ENCODE results near the gene MRPS9.

MRPS9 gene

DNA sequence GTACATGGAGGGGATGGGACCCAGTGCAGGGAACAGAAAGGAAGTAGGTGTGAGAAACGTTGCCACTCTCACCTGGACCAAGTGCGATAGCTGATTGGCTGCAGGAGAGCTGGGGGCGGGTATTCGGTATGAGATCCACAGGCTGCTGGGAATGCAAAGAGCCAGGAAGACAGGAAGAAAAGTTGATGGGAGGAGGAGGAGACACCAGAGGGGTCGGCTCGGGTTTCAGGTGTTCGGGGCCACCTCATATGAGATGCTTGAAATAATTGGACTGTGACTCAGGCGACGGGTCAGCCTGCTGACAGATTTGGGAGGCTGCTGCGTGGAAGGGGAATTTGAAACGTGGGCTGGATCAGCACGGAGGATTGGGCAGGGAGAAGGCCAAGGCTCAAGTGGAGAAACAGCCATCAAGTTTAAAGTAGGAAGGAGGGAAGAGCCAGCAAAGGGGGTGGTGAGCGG, 65.1 kb downstream of the MRPS9 start:
- H3K36me3 ChIP-seq (ENCODE audit: control insufficient read depth, insufficient read depth, low read length) = peaks cover 25% of the 10 kb centered on the region
- H3K4me3 ChIP-seq (ENCODE audit: low read depth, low read length) = peak overlapping the region; percentile 43
- peak overlapping the region; percentile 59 for H3K9ac ChIP-seq (ENCODE audit: low read length)
- H3K4me1 ChIP-seq (ENCODE audit: control insufficient read depth, insufficient read depth, low read length) = peaks cover 30% of the 10 kb centered on the region
- no peaks in the 10 kb centered on the region for H3K27me3 ChIP-seq (ENCODE audit: control insufficient read depth, insufficient read depth, low read length)
- H3K27ac ChIP-seq (ENCODE audit: low read depth, low read length) = peak overlapping the region; percentile 32; the same call in 1 of the 2 replicates
- H3K9me3 ChIP-seq (ENCODE audit: control insufficient read depth, insufficient read depth, low read depth, low read length) = no peaks in the 10 kb centered on the region

GRCh38 chr2:105103481-105103880, 65.6 kb downstream of the MRPS9 start:
- Histone ChIP-seq H3K4me3 (ENCODE audit: low read depth, low read length) (peak overlapping the region; percentile 43), H3K27me3 (ENCODE audit: control insufficient read depth, insufficient read depth, low read length) (no peaks in the 10 kb centered on the region), H3K36me3 (ENCODE audit: control insufficient read depth, insufficient read depth, low read length) (peaks cover 20% of the 10 kb centered on the region), H3K9me3 (ENCODE audit: control insufficient read depth, insufficient read depth, low read depth, low read length) (no peaks in the 10 kb centered on the region), H3K9ac (ENCODE audit: low read length) (peak overlapping the region; percentile 59), H3K27ac (ENCODE audit: low read depth, low read length) (peak overlapping the region; percentile 32; the same call in 1 of the 2 replicates), H3K4me1 (ENCODE audit: control insufficient read depth, insufficient read depth, low read length) (peaks cover 30% of the 10 kb centered on the region)

- Histone ChIP-seq H3K36me3 (ENCODE audit: control insufficient read depth, insufficient read depth, low read length) (peaks cover 13% of the 10 kb centered on the region), H3K27me3 (ENCODE audit: control insufficient read depth, insufficient read depth, low read length) (no peaks in the 10 kb centered on the region), H3K9me3 (ENCODE audit: control insufficient read depth, insufficient read depth, low read depth, low read length) (no peaks in the 10 kb centered on the region), H3K27ac (ENCODE audit: low read depth, low read length) (no peak overlapping the region), H3K9ac (ENCODE audit: low read length) (no peak overlapping the region), H3K4me1 (ENCODE audit: control insufficient read depth, insufficient read depth, low read length) (peaks cover 38% of the 10 kb centered on the region), H3K4me3 (ENCODE audit: low read depth, low read length) (no peak overlapping the region)
Observed at GRCh38 chr2:105104208-105104731, 66.4 kb downstream of the MRPS9 start.

- Histone ChIP-seq H3K27ac (ENCODE audit: low read depth, low read length) (no peak overlapping the region), H3K4me1 (ENCODE audit: control insufficient read depth, insufficient read depth, low read length) (peaks cover 31% of the 10 kb centered on the region), H3K4me3 (ENCODE audit: low read depth, low read length) (no peak overlapping the region), H3K36me3 (ENCODE audit: control insufficient read depth, insufficient read depth, low read length) (no peaks in the 10 kb centered on the region), H3K9me3 (ENCODE audit: control insufficient read depth, insufficient read depth, low read depth, low read length) (no peaks in the 10 kb centered on the region), H3K9ac (ENCODE audit: low read length) (no peak overlapping the region), H3K27me3 (ENCODE audit: control insufficient read depth, insufficient read depth, low read length) (no peaks in the 10 kb centered on the region)
Observed at GRCh38 chr2:105110295-105110829, 72.5 kb downstream of the MRPS9 start.

DNA sequence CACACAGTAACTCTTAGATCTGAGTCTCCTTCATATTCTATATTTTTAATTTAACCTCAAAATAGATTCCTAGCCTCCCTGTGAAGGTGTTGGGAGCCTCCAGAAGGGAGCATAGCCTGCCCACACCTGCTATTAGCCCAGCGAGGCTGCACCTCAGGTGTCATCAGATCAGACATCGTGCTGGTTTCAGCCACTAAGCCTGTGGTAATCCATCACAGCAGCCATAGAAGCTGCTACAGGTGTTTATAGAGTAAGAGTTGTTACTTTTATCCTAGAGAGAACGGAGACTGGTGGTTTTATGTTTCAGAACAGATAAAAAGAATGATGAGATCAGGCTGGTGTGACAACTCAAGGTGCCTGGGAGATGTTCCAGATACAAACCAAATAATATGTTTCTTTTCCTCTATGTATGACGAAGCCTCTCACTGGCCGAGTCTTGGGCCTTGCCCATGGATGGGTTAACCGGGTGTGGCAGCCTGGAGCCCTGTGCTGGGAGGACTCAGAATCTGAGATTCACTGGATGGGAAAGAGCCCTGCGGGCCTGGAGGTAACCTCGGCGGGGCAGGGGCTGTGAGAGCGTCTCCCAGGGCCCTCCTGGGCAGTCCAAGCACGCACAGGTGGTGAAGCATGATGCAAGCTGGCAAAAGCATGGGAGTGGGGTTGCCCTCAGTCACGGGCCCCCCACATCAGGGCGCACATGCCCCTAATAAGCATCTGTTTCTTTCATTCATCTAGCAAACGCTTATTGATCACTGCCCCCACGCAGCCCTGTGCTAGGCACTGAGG, 73.7 kb downstream of the MRPS9 start:
- Histone ChIP-seq H3K4me1 (ENCODE audit: control insufficient read depth, insufficient read depth, low read length) (peaks cover 30% of the 10 kb centered on the region), H3K36me3 (ENCODE audit: control insufficient read depth, insufficient read depth, low read length) (no peaks in the 10 kb centered on the region), H3K9ac (ENCODE audit: low read length) (no peak overlapping the region), H3K27ac (ENCODE audit: low read depth, low read length) (no peak overlapping the region), H3K27me3 (ENCODE audit: control insufficient read depth, insufficient read depth, low read length) (no peaks in the 10 kb centered on the region), H3K4me3 (ENCODE audit: low read depth, low read length) (no peak overlapping the region), H3K9me3 (ENCODE audit: control insufficient read depth, insufficient read depth, low read depth, low read length) (no peaks in the 10 kb centered on the region)

DNA sequence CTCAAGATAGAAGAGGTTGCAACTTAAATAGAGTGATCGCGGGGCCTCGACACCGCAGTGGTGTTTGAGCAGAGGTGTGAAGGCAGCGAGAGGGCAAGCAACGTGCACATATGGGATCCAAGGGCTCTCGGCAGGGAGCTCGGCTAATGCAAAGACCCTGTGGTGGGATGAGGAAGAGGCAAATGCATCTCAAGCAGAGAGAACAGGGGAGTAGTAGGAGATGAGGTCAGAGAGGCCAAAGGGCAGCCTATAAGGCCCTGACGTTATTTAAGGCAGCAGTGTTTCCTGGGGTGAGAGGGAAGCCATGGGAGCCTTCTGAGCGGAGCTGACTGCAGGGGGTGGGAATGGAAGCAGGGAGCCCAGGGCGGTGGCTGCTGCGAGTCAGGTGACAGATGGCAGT, 74.5 kb downstream of the MRPS9 start:
- Histone ChIP-seq H3K9me3 (ENCODE audit: control insufficient read depth, insufficient read depth, low read depth, low read length) (no peaks in the 10 kb centered on the region), H3K27ac (ENCODE audit: low read depth, low read length) (no peak overlapping the region), H3K4me3 (ENCODE audit: low read depth, low read length) (no peak overlapping the region), H3K27me3 (ENCODE audit: control insufficient read depth, insufficient read depth, low read length) (no peaks in the 10 kb centered on the region), H3K9ac (ENCODE audit: low read length) (no peak overlapping the region), H3K36me3 (ENCODE audit: control insufficient read depth, insufficient read depth, low read length) (no peaks in the 10 kb centered on the region), H3K4me1 (ENCODE audit: control insufficient read depth, insufficient read depth, low read length) (peaks cover 22% of the 10 kb centered on the region)

DNA sequence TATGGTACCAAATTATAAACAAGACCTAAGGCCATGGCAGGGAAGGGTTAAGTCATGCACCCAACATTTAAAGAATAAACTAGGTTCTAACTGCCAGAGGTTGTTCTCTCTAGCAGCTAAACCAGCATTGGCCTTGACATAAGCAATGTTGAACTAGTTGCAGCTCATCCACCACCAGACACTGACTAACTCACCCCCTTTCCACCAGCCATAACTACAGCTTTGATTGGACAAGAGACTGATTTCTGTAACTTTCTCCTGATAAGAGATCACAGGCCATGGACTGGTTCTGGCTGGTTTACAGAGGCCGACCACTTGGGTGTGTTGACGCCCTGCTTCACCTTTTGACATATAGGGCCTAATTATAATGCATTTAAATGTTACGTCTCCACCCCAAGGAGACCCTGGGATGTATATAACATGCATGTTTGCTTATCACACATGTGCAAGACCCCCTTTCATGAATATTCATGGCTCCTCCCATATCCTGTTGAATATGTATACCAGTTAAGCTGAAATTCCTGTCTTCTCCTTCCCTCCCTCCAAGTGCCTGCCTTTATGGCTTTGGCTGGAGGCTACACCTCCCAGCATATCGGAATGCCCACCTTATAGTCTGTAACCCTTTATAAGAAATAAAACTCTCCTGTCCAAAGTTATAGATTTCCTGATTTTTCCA, 75.9 kb downstream of the MRPS9 start:
- H3K4me1 ChIP-seq (ENCODE audit: control insufficient read depth, insufficient read depth, low read length) = peaks cover 19% of the 10 kb centered on the region
- no peaks in the 10 kb centered on the region for H3K9me3 ChIP-seq (ENCODE audit: control insufficient read depth, insufficient read depth, low read depth, low read length)
- no peaks in the 10 kb centered on the region for H3K36me3 ChIP-seq (ENCODE audit: control insufficient read depth, insufficient read depth, low read length)
- no peak overlapping the region for H3K9ac ChIP-seq (ENCODE audit: low read length)
- H3K4me3 ChIP-seq (ENCODE audit: low read depth, low read length) = no peak overlapping the region
- H3K27me3 ChIP-seq (ENCODE audit: control insufficient read depth, insufficient read depth, low read length) = no peaks in the 10 kb centered on the region
- H3K27ac ChIP-seq (ENCODE audit: low read depth, low read length) = no peak overlapping the region

- Histone ChIP-seq H3K27me3 (ENCODE audit: control insufficient read depth, insufficient read depth, low read length) (no peaks in the 10 kb centered on the region), H3K4me3 (ENCODE audit: low read depth, low read length) (no peak overlapping the region), H3K9ac (ENCODE audit: low read length) (no peak overlapping the region), H3K4me1 (ENCODE audit: control insufficient read depth, insufficient read depth, low read length) (peaks cover 11% of the 10 kb centered on the region), H3K9me3 (ENCODE audit: control insufficient read depth, insufficient read depth, low read depth, low read length) (no peaks in the 10 kb centered on the region), H3K27ac (ENCODE audit: low read depth, low read length) (no peak overlapping the region), H3K36me3 (ENCODE audit: control insufficient read depth, insufficient read depth, low read length) (no peaks in the 10 kb centered on the region)
Observed at GRCh38 chr2:105114551-105114950, 76.7 kb downstream of the MRPS9 start.

DNA sequence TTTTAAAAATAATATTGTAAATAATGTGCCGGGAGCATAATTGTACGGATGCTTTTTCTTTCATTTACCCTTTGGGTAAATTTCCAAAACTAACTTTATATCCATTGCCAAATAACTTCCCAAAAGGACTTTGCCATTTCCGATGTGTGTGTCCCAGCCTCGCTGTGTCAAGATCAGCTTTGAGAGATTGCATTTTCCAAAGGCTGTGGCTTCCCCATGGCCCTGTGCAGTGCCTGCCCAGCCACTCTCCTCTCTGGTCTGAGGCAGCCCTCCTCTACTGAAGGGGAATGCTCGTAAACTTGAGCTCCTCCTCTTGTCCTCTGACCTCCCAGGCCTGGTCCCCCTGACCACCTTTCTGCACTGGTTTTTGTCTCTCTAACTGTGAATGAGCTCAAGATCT, 78.5 kb downstream of the MRPS9 start:
- H3K4me3 ChIP-seq (ENCODE audit: low read depth, low read length) = no peak overlapping the region
- no peaks in the 10 kb centered on the region for H3K36me3 ChIP-seq (ENCODE audit: control insufficient read depth, insufficient read depth, low read length)
- H3K27me3 ChIP-seq (ENCODE audit: control insufficient read depth, insufficient read depth, low read length) = no peaks in the 10 kb centered on the region
- no peak overlapping the region for H3K9ac ChIP-seq (ENCODE audit: low read length)
- H3K9me3 ChIP-seq (ENCODE audit: control insufficient read depth, insufficient read depth, low read depth, low read length) = no peaks in the 10 kb centered on the region
- no peak overlapping the region for H3K27ac ChIP-seq (ENCODE audit: low read depth, low read length)
- peaks cover 11% of the 10 kb centered on the region for H3K4me1 ChIP-seq (ENCODE audit: control insufficient read depth, insufficient read depth, low read length)

DNA sequence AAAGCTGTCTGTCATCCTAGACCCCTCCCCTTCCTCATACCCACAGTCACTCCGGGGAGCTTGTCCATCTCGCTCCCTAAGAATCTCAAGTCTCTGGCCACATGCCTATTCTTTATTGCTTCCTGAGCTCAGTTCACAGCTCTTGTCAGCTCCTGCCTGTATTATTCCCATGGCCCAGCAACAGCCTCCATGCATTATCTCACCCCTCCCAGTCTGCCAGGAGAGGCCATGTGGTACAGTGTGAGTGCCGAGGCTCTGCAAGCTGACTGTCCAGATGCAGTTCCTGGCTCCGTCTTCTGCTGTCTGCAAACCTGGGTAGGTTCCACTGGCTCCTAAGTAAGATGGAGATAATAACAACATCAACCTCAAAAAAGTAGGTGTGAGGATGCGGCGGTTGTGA, 79.7 kb downstream of the MRPS9 start:
- no peak overlapping the region for H3K9ac ChIP-seq (ENCODE audit: low read length)
- no peaks in the 10 kb centered on the region for H3K9me3 ChIP-seq (ENCODE audit: control insufficient read depth, insufficient read depth, low read depth, low read length)

DNA sequence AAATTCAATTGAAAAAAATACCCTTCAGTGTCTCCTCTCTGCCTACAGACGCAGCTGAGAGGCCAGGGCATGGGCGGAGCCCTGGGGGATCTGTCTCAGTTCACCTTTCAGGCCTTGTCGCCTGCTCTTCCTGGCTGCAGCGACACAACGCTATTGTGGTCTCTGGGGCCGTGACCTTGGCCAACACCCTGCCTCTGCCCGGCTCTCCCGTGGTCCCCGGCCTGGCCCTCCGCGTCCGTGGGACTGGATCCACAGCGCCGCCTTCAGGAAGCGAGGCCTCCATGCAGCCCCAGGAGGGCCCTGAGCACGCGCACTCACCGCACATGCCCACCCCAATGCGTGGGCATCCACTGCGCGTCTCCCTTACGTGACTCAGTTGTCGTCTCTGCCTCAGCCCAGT, 81.1 kb downstream of the MRPS9 start:
- H3K27ac ChIP-seq (ENCODE audit: low read depth, low read length) = no peak overlapping the region
- no peaks in the 10 kb centered on the region for H3K36me3 ChIP-seq (ENCODE audit: control insufficient read depth, insufficient read depth, low read length)
- H3K27me3 ChIP-seq (ENCODE audit: control insufficient read depth, insufficient read depth, low read length) = no peaks in the 10 kb centered on the region
- peak overlapping the region; percentile 44; the same call in 1 of the 2 replicates for H3K4me3 ChIP-seq (ENCODE audit: low read depth, low read length)
- H3K9me3 ChIP-seq (ENCODE audit: control insufficient read depth, insufficient read depth, low read depth, low read length) = no peaks in the 10 kb centered on the region
- H3K9ac ChIP-seq (ENCODE audit: low read length) = no peak overlapping the region
- H3K4me1 ChIP-seq (ENCODE audit: control insufficient read depth, insufficient read depth, low read length) = peaks cover 4% of the 10 kb centered on the region

More for the DNA sequence above, 79.7 kb downstream of the MRPS9 start:
- H3K4me1 ChIP-seq (ENCODE audit: control insufficient read depth, insufficient read depth, low read length) = peaks cover 7% of the 10 kb centered on the region
- H3K27me3 ChIP-seq (ENCODE audit: control insufficient read depth, insufficient read depth, low read length) = no peaks in the 10 kb centered on the region
- H3K4me3 ChIP-seq (ENCODE audit: low read depth, low read length) = no peak overlapping the region
- no peak overlapping the region for H3K27ac ChIP-seq (ENCODE audit: low read depth, low read length)
- no peaks in the 10 kb centered on the region for H3K36me3 ChIP-seq (ENCODE audit: control insufficient read depth, insufficient read depth, low read length)
